GM12892 (cell line): Measurements from ENCODE around the gene LTA.

Source experiments
- POLR2A ChIP-seq: IDR thresholded peaks from 2 replicates; pipeline ENCODE4 v1.6.1; 2011; ENCODE audit warnings: low read depth, low read length, control low read depth
- POLR2AphosphoS5 ChIP-seq: IDR thresholded peaks from 2 replicates; pipeline ENCODE4 v1.6.1; 2011; ENCODE audit warnings: low read depth, low read length, control low read depth
- TAF1 ChIP-seq: IDR thresholded peaks from 2 replicates; pipeline ENCODE4 v1.6.1; 2011; ENCODE audit warnings: low read depth, mild to moderate bottlenecking, control low read depth, low read length, borderline replicate concordance

DNA sequence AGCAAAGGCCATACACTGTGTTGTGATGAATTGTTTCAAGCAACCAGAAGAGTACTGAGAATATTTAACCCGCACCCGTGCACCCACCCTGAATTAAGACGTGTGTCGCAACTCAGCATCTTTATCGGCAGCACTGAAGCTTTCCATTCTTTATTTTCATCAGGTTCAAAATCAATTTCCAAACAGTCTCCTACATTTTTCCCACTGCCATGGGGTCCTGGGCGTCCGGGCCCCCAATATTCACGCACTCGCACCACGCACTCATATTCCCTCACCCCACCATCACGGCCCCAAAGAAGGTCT is 8.3 kb downstream of the LTA start:
- TF ChIP-seq POLR2A (no peak), TAF1 (no peak), POLR2AphosphoS5 (no peak)
